Adrenal gland (tissue), 12 donors: ENCODE data around the gene TFDP1. TPM values are rescaled to one million over a fixed set of nuclear protein-coding genes. Genes with fewer than 3 reads are reported as not detected.
"Not testable (repeated sequence)": the region's sequence is repeated elsewhere in the genome, so short reads cannot be mapped to it uniquely, and the experiment has no call there.

Experiments used
- DNase-seq, 7 donors: peaks; one replicate each; pipeline ENCODE4 v3.0.0-alpha.2; 2019 to 2020
- H3K27ac ChIP-seq, 5 donors: fragments of 200-600 bp; sonication (generic) in 4 of 5; 1 replicate in 3 of 5; 2 replicates in 2 of 5; pipeline versions ENCODE4 v1.5.1 to v1.8.0; 2016 to 2020; ENCODE audit warnings: mild to moderate bottlenecking in 1 of 5
- H3K27me3 ChIP-seq: fragments of 200-600 bp; 2 replicates; pipeline ENCODE4 v1.8.0; 2021
- H3K36me3 ChIP-seq, 2 donors: fragments of 200-600 bp; replicated peaks in 1 of 2; 1 replicate in 1 of 2; 2 replicates in 1 of 2; pipeline versions ENCODE4 v1.5.1 to v1.8.0; 2018 to 2022
- H3K4me1 ChIP-seq, 2 donors: fragments of 200-600 bp; replicated peaks in 1 of 2; 1 replicate in 1 of 2; 2 replicates in 1 of 2; pipeline versions ENCODE4 v1.5.1 to v1.8.0; 2018 to 2021
- H3K4me3 ChIP-seq, 4 donors: fragments of 200-600 bp; sonication (generic) in 3 of 4; one replicate each; pipeline ENCODE4 v1.5.1; 2016 to 2018
- H3K9me3 ChIP-seq, 3 donors: fragments of 200-600 bp; sonication (generic) in 1 of 3; replicated peaks in 1 of 3; 1 replicate in 2 of 3; 2 replicates in 1 of 3; pipeline versions ENCODE4 v1.5.1 to v1.8.0; 2016 to 2021
- POLR2A ChIP-seq, 2 donors: fragments of 450-650 bp; IDR thresholded peaks; one replicate each; pipeline ENCODE4 v1.6.1; 2017; ENCODE audit warnings: antibody characterized with exemption in 2 of 2, mild to moderate bottlenecking in 2 of 2, moderate library complexity in 1 of 2
- WGBS, 4 donors: extraction: QIAGEN DNeasy Blood & Tissue Kit in 2 of 4; methylation state at CpG; one replicate each; pipeline versions ENCODE4 v1.1.5 to v1.1.7; 2013 to 2017; 5-methylcytosine and 5-hydroxymethylcytosine counted together
- intact Hi-C, 2 donors: fragments of 100-400 bp; cut with DNase I; formaldehyde crosslinking; loops; one replicate each; pipeline versions ENCODE4 v1.14.1 to v1.15.0; 2022 to 2023
- polyA plus RNA-seq, 3 donors: library from polyadenylated mRNA; stranded (reverse); fragments of 200-250 nt in 2 of 3; fragments of 350-450 nt in 1 of 3; fragmentation: Illumina TruSeq in 1 of 3; extraction: RNeasy Lipid Tissue Mini Kit (QIAGEN cat#74804) in 1 of 3; gene quantifications; one replicate each; pipeline ENCODE4 v1.2.3, GENCODE V29; 2013 to 2014
- total RNA-seq, 9 donors: library from RNA; depleted of rRNA in 4 of 9; stranded (reverse); fragments of >200 nt in 4 of 9; fragments of 120-200 nt in 1 of 9; fragmentation: NEBNext Ultra II Directional in 1 of 9; extraction: Animal tissue kit (Norgen Biotek cat#: 25700) in 1 of 9; gene quantifications; one replicate each; pipeline versions ENCODE4 v1.1.0 to v1.2.4, GENCODE V29; 2013 to 2023
- TF ChIP-seq, protein P1 (sequence below), 6 experiments: fragments of 450-650 bp in 4 of 6; fragments of 200-600 bp in 2 of 6; sonication (generic) in 1 of 6; IDR thresholded peaks; 1 replicate in 5 of 6; 2 replicates in 1 of 6; pipeline versions ENCODE4 v1.5.1 to v1.8.0; 2016 to 2021; ENCODE audit warnings: antibody characterized with exemption in 6 of 6, mild to moderate bottlenecking in 2 of 6, moderate library complexity in 1 of 6
- donor health status: healthy with polysubstance abuse.
- donor health status: Bipolar disorder and iron deficiency.
- donor health status: DM: yes; HTN: yes; CAD: no.
- donor health status: DM: no; HTN: no; CAD: no.
- donor health status: DM: no; HTN: no; CAD: no.
- donor health status: DM: yes; HTN: yes; CAD: no.

The TFDP1 gene
- total and polyA plus RNA-seq, 12 donors = 16.5 to 50.0 (median 35.5) TPM

DNA sequence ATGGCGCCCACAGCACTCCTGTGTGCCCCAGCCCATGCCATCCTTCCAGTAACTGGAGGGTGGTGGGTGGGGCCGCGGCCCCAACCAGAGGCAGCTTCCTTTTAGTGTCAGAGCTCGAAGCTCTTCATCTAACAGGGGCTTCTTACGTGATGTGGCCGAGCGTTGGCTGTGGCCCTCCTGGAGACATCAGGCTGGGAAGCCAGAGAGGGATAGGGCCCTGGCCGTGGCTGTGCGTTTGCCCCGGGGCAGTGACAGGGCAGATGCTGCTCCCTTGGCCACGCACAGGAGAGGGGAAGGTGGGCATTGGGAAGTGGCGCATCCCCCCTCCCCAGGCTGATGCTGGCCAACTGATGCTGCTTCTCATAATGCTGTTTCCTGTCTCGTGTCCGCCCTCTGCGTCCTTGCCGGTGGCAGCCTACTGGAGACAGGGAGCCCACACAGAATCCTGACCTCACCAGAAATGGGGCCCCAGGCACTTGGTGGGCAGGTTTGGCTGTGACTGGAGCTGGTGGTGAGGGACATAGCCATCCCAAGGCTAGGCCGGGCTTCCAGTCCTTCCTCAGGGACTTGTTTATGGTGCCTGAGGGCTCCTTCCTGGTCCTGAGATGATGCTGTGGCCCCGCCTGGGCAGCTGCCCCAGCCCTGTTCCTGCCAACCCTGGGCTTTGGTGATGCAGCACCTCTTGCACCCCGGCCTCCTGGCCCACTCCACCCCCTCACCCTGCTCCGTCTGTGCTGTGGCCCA lies 39.1 kb downstream of the TFDP1 start:
- no peak for DNase-seq
- Histone ChIP-seq H3K9me3 (no peaks in the 10 kb centered on the region), H3K4me1 (no peaks in the 10 kb centered on the region), H3K27ac (no peak overlapping the region), H3K36me3 (peaks cover 0 to 5% of the 10 kb centered on the region in 2 donors), H3K27me3 (no peaks in the 10 kb centered on the region), H3K4me3 (no peak overlapping the region)
- TF ChIP-seq, protein P1, sequence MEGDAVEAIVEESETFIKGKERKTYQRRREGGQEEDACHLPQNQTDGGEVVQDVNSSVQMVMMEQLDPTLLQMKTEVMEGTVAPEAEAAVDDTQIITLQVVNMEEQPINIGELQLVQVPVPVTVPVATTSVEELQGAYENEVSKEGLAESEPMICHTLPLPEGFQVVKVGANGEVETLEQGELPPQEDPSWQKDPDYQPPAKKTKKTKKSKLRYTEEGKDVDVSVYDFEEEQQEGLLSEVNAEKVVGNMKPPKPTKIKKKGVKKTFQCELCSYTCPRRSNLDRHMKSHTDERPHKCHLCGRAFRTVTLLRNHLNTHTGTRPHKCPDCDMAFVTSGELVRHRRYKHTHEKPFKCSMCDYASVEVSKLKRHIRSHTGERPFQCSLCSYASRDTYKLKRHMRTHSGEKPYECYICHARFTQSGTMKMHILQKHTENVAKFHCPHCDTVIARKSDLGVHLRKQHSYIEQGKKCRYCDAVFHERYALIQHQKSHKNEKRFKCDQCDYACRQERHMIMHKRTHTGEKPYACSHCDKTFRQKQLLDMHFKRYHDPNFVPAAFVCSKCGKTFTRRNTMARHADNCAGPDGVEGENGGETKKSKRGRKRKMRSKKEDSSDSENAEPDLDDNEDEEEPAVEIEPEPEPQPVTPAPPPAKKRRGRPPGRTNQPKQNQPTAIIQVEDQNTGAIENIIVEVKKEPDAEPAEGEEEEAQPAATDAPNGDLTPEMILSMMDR (IDR thresholded peaks at IDR 0.05) = no peak
- TF ChIP-seq POLR2A (IDR thresholded peaks at IDR 0.05) = no peak
- intact Hi-C loops = no loop called here
- WGBS, 4 donors = 93 to 97% (median 93%) methylated on average over 11 to 20 of the region's 20 CpGs

DNA sequence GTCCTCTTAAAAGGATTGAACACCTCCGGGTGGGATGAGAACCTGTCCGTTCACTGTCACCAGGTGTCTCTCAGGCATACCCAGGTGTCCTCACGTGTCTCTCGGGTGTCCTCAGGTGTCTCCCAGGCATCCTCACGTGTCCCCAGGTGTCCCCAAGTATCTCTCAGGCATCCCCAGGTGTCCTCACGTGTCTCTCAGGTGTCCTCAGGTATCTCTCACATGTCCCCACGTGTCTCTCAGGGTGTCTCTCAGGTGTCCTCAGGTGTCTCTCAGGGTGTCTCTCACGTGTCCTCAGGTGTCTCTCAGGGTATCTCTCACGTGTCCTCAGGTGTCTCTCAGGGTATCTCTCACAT lies 39.7 kb downstream of the TFDP1 start:
- no peak overlapping the region for H3K4me3 ChIP-seq
- 81 to 97% (median 92%) methylated on average over 4 to 9 of the region's 9 CpGs for WGBS, 4 donors
- no peak for DNase-seq

DNA sequence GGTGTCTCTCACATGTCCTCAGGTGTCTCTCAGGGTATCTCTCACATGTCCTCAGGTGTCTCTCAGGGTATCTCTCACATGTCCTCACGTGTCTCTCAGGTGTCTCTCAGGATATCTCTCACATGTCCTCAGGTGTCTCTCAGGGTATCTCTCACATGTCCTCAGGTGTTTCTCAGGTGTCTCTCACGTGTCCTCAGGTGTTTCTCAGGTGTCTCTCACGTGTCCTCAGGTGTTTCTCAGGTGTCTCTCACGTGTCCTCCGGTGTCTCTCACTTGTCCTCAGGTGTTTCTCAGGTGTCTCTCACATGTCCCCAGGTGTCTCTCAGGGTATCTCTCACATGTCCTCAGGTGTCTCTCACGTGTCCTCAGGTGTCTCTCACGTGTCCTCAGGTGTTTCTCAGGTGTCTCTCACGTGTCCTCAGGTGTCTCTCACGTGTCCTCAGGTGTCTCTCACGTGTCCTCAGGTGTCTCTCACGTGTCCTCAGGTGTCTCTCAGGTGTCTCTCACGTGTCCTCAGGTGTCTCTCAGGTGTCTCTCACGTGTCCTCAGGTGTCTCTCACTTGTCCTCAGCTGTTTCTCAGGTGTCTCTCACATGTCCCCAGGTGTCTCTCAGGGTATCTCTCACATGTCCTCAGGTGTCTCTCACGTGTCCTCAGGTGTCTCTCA lies 40.2 kb downstream of the TFDP1 start:
- intact Hi-C loops = not testable (repeated sequence)

More for the DNA sequence above, 39.7 kb downstream of the TFDP1 start:
- no peaks in the 10 kb centered on the region for H3K27me3 ChIP-seq
- intact Hi-C loops = no loop called here
- no peaks in the 10 kb centered on the region for H3K4me1 ChIP-seq
- peaks cover 0 to 5% of the 10 kb centered on the region in 2 donors for H3K36me3 ChIP-seq
- no peak for TF ChIP-seq POLR2A (IDR thresholded peaks at IDR 0.05)
- TF ChIP-seq, protein P1 (IDR thresholded peaks at IDR 0.05) = no peak
- no peak overlapping the region for H3K27ac ChIP-seq
- H3K9me3 ChIP-seq = no peaks in the 10 kb centered on the region

DNA sequence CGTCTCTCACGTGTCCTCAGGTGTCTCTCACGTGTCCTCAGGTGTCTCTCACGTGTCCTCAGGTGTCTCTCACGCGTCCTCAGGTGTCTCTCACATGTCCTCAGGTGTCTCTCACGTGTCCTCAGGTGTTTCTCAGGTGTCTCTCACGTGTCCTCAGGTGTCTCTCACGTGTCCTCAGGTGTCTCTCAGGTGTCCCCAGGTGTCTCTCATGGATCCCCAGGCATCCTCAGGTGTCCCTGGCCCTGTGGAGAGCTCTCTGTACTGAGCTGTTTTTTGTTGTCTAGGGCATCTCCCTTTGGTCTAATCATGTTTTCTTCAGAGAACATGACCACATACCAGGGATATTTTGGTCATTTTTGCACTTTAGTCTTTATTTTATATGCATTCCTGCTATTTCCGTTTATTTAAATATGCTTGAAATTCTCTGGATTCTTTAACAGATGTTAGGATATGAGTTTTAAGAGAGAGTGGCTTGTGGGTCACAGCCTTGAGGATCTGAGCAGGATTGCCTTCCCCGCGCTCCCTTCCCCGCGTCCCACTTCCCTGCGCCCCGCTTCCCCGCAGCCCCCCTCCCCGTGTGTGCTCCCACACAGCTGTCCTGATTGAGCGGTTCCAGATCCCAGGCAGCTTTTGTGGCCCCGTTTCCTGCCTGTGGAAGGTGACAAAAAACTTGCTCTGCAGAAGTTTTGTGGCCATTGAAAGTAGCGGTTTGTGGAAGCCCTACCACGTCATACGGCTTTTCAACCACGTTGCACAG lies 41.6 kb downstream of the TFDP1 start:
- Histone ChIP-seq H3K9me3 (no peaks in the 10 kb centered on the region), H3K36me3 (peaks cover 0 to 8% of the 10 kb centered on the region in 2 donors), H3K4me3 (no peak overlapping the region), H3K27me3 (no peaks in the 10 kb centered on the region), H3K27ac (no peak overlapping the region), H3K4me1 (no peaks in the 10 kb centered on the region)
- no peak for TF ChIP-seq POLR2A (IDR thresholded peaks at IDR 0.05)
- TF ChIP-seq, protein P1 (IDR thresholded peaks at IDR 0.05) = no peak
- DNase-seq = no peak
- WGBS, 4 donors = 79 to 88% (median 86%) methylated on average over 23 to 24 of the region's 24 CpGs
- intact Hi-C loops = no loop called here

More for the DNA sequence above, 40.2 kb downstream of the TFDP1 start:
- H3K36me3 ChIP-seq, DNase-seq, H3K4me3 ChIP-seq, H3K4me1 ChIP-seq, H3K27me3 ChIP-seq, H3K27ac ChIP-seq, H3K9me3 ChIP-seq: not testable (repeated sequence)
- 84 to 94% (median 93%) methylated on average over 14 of the region's 14 CpGs for whole genome bisulfite sequencing, 4 donors
